HG03135 (cell line): ENCODE data around the gene WIPF1.

Experiments
- ATAC-seq: cut with Tn5 transposase; IDR thresholded peaks from one replicate; pipeline ENCODE4 v1.9.1; 2021; ENCODE audit warnings: mild to moderate bottlenecking, moderate library complexity; ENCODE audit not compliant: unreplicated experiment

WIPF1 gene

DNA sequence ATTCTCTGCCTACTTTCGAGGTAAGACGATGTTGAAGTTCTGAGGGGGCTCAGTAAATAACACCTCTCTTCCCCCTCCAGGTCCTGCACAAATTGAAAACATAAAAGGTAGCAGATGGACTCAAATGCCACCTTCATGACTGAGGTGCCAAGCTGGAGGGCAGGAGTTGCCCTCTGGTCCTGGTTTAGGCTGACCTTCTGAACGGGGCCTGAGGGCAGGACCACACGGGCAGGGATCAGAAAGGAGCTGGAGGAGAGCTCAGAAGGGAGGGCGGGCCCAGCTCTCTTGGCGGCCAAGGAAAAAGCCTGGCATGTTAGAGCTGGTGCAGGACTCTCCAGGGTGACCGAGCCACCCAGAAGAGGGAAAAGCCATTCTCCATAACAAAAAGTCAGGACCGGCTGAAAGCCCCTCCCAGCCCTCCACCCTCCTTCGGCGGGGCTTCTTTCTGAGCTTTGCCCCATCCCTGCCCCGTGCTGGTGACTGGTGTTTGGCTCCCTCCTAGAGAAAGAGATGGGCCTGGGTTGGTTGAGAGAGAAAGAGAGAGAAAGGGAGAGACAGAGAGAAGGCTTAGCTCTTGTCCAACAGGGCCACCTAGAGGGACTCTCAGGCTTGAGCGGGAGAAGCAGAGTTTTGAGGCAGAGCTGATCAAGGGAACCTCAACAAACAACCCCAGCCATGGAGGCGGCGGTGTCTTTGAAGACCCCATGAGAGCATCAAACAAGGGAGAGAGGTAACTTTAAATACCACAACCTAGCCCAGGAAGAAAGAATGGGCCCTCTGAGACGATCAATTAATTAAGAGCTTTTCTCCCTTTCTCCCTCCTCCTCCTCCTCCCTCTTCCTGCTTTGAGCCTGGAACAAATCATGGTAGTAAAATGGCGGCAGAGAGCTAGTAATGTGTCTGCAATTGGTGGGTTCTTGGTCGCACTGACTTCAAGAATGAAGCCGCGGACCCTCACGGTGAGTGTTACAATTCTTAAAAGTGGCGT, 50.8 kb downstream of the WIPF1 start:
- no peak for ATAC-seq

GRCh38 chr2:174545240-174545639, 52.4 kb downstream of the WIPF1 start:
- ATAC-seq: no peak

DNA sequence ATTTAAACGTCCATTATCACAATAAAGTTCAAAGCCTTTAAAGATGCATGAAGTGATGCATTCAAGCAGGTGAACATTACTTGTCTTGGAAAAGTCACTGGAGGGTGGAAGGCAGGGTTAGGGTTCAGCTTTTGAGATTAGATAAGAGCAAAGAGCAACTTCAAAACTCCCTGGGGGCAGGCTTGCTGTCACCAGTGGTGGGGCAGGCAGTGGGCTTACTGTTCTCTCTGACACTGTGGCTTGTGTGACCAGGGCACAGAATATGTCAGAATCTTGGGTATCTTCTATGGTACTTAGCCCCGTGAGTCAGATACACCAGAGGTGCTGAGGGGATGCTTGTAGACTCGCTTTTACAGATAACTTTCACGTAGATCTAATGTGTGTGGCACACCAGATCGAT, 52.8 kb downstream of the WIPF1 start:
- no peak for ATAC-seq

DNA sequence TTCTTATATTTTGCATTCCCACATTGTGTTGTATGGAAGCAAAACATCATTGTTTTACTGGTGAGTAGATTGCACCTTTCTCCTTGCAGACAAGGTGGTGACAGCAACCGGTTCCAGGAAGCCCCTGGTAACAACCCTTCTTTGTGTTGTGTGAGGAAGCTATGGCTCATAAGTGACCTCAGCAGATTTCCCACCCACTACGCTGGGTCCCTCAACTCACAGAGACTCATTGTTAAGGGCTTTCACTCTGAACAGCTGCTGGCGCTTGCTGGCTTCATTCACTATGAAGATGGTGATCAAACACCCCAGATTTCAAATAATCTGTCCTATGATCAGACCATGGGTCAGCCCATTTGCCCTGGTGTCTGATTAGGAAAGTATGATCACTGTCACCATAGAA, 53.4 kb downstream of the WIPF1 start:
- no peak for ATAC-seq

DNA sequence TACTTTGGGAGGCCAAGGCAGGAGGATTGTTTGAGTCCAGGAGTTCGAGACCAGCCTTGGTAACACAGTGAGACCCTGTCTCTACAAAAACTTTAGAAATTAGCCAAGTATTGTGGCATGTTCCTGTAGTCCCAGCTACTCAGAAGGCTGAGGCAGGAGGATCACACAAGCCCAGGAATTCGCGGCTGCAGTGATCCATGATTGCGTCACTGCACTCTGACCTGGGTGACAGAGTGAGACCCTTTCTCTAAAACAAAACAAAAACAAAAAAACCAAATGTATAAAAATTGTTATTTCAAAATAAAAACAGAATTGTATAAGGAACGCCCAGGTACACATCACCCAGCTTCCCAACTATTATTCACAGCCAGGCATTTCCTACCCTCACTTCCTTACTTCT, 56.7 kb downstream of the WIPF1 start:
- ATAC-seq: no peak

GRCh38 chr2:174535757-174536703, 61.6 kb downstream of the WIPF1 start:
- ATAC-seq: no peak

GRCh38 chr2:174535083-174535482, 62.5 kb downstream of the WIPF1 start:
- ATAC-seq: no peak

GRCh38 chr2:174529916-174530315, 67.7 kb downstream of the WIPF1 start:
- no peak for ATAC-seq

- no peak for ATAC-seq
Measured at GRCh38 chr2:174527959-174528358, 69.6 kb downstream of the WIPF1 start.

GRCh38 chr2:174527101-174527721, 70.4 kb downstream of the WIPF1 start:
- ATAC-seq: no peak

DNA sequence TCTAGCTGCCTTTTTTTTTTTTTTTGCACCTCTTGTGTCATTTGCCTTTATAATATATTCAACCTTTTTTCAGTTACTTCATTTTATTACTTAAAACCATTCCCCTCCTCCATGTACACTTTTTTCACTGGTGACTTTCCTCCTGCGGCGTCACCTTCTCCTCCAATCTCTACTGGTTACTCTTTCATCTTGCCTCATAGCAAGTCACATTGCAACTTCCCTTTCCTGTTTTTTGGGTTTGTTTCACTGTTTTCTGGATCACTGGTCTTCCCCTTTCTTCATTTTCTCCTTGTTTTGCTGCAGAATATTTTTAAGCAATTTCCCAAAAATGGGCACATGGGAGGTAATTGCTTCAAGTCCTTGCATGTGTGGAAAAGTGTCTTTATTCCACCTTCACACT, 73.1 kb downstream of the WIPF1 start:
- ATAC-seq: no peak

- ATAC-seq: no peak
Measured at GRCh38 chr2:174522553-174522952, 75.1 kb downstream of the WIPF1 start.

DNA sequence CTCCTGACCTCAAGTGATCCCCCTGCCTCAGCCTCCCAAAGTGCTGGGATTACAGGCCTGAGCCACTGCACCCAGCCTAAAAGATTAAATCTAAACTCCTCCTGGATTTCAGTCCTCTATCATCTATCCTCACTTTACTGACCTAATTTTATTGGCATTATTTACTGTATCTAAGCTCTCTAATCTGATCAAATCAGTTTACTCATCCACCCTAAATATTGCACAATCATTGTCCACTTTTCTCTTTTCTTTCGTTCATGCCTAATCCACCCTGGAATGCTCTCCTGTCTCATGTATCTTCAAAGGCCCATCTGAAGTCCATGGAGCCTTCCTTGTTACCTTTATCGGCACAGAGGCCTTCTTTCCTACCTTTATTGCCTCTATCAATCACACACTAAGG, 79.2 kb downstream of the WIPF1 start:
- no peak for ATAC-seq

GRCh38 chr2:174516501-174517378, 80.9 kb downstream of the WIPF1 start:
- ATAC-seq: no peak

DNA sequence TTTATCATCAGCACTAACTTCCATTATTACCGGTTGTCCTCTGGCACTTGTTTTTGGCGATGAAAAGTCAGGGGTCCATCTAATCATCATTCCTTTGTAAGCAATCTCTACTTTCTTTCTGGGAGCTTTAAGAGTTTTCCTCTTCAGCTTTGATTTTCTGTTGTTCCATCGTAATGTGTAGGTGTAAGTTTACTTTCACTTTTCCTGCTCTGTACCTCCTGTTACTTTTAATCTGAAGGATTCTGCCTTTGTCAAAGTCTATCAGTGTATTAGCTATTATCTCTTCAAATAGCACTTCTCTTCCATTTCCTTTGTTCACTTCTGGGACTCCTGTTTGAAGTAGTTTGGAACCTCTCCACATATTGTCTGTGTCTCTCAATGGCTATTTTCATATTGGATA, 85.3 kb downstream of the WIPF1 start:
- no peak for ATAC-seq

- ATAC-seq: no peak
Measured at GRCh38 chr2:174511580-174512260, 85.9 kb downstream of the WIPF1 start.

- no peak for ATAC-seq
Measured at GRCh38 chr2:174510583-174511189, 86.9 kb downstream of the WIPF1 start.
